GM19463 (cell line): ENCODE data around the gene CLEC4E.
"Not testable (repeated sequence)": the region's sequence is repeated elsewhere in the genome, so short reads cannot be mapped to it uniquely, and the experiment has no call there.

Source experiments
- ATAC-seq: cut with Tn5 transposase; IDR thresholded peaks from one replicate; pipeline ENCODE4 v1.9.1; 2021; ENCODE audit warnings: mild to moderate bottlenecking, moderate library complexity; ENCODE audit not compliant: unreplicated experiment

Gene CLEC4E

GRCh38 chr12:8544295-8544694 is 3.6 kb upstream of the CLEC4E start:
- ATAC-seq: no peak

DNA sequence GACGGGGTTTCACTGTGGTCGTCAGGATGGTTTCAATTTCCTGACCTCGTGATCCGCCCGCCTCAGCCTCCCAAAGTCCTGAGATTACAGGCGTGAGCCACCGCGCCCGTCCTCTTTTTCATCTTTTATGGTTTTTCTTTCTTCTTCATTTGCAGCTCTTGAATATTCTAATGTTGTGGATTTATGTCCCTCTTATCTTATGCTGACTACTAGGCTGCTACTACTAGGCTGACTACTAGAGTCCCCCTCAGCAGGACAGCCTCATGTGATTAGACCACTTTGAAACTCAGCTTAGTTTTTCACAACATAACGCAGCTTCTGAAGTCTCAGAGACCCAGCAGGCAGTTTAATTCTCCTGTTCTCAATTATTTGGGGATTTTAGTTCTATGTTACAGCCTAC is 857 bp upstream of the CLEC4E start:
- ATAC-seq: no peak

DNA sequence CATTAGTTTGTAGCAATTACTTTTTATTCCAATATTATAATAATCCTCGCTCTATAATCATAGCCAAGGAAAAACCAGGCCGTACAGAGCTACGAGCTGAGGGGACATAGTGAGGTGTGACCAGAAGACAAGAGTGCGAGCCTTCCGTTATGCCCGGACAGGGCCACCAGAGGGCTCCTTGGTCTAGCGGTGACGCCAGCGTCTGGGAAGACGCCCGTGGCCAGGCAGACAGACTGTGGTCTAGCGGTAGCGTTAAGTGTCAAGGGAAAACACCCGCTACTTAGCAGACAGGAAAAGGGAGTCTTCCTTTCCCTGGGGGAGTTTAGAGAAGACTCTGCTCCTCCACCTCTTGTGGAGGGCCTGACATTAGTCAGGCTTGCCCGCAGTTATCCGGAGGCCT is 2.9 kb downstream of the CLEC4E start:
- not testable (repeated sequence) for ATAC-seq

GRCh38 chr12:8532045-8532444 is 8.7 kb downstream of the CLEC4E start:
- no peak for ATAC-seq

DNA sequence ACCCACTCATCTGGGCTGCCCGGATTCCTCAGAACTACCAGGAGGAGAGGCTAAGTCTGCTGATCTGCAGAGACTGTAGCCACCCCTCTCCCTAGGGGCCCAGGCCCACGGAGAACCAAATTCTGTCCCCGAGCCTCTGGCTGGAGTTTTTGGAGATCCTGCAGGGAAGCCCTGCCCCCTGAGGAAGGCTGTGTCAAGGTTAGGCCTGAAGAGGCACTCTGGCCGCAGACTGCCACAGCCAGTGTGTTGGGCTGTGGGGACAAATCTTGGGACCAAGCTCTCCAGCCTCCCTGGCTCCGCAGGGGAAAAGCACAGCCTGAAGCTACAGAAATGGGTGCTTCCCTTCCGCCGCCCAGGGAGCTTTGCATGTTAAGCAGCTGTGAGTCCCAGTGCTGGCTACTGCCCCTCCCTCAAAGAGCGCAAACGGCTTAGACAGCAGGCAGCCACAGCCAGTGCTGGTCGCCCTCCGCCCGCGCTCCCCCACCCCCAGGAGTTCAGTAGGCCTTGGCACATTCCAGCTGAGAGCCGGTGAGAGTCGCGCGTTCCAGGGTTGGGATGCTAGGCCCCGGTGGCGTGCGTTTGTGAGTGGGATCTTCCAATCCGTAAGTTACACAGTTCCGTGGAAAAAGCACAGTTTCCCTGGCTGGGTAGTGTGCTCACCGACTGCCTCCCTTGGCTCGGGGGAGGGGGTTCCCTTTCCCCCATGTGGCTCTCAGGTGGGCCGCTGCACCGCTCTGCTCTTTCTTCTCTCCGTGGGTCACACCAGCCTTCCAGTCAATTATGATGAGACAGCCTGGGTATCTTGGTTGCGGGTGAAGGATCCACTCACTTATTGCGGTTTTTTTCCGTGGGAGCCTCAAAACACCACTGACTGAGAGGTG is 13.2 kb downstream of the CLEC4E start:
- no peak for ATAC-seq

DNA sequence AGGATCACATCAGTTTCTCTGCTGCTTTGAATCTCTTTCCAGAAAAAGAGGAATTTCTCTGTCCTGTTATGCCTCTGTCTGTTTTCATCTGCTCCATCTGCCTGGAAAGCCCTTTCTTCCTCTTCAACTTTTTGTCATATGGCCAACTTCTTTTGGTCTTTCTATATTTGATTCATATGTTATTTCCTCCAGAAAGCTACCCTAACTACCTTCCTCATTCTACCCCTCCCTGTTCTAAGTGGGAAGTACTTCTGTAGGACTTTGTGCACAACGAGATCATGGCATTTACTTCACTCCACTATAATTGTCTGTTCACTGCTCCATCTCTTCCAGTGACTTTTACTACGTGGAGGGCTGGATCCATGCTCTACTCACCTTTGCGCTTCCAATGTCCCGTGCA is 21.5 kb downstream of the CLEC4E start:
- no peak for ATAC-seq

- ATAC-seq: no peak
These were observed 22.7 kb downstream of the CLEC4E start for GRCh38 chr12:8517971-8518370.

DNA sequence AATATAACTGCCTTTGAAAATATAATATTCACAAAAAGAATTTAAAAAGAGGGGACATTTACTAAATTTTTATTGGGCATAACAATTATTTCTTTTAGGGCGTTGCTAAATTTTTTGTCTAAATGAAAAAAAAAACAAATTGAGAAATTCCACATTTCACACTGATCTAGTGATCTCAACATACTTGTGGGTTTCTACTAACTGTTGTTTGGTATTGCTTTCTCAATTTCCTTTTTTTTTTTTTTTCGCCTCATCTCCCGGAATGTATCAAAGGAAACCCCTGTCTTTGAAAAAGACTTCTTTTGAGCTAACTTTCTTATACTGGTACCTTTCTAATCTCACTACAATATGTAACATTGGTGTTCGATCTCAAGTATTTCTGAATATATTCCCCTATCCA is 27.4 kb downstream of the CLEC4E start, which contains the start of gene CLEC4D:
CLEC4D (plus strand) TSS at position 248 of the 400 bp plus-strand sequence. CDS start 230 bp downstream, outside the sequence.
- no peak for ATAC-seq

- no peak for ATAC-seq
These were observed 31.5 kb downstream of the CLEC4E start for GRCh38 chr12:8508910-8509841.

GRCh38 chr12:8508223-8508622 is 32.5 kb downstream of the CLEC4E start:
- no peak for ATAC-seq

GRCh38 chr12:8507596-8507995 is 33.1 kb downstream of the CLEC4E start:
- ATAC-seq: no peak

GRCh38 chr12:8504351-8504750 is 36.4 kb downstream of the CLEC4E start:
- no peak for ATAC-seq

DNA sequence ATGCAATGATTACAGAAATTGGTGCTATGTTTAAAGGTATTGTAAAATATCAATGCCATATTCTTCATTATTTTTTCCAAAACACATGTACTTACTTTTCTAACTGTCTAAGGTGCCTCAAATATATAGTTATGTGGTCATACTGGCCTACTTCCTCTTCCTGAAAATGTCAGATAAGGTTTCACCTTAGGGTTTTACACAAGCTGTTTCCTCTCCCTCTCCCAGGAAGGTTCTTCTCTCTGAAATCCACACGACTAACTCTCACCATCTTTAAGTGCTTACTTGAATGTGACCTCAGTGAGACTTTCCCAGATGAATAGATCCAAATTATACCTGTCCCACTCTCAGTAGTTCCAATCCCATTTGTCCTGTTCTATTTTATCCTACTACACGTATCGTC is 39.0 kb downstream of the CLEC4E start:
- no peak for ATAC-seq

GRCh38 chr12:8499616-8500015 is 41.1 kb downstream of the CLEC4E start:
- ATAC-seq: no peak

GRCh38 chr12:8496074-8496473 is 44.6 kb downstream of the CLEC4E start:
- not testable (repeated sequence) for ATAC-seq

- not testable (repeated sequence) for ATAC-seq
These were observed 45.0 kb downstream of the CLEC4E start for GRCh38 chr12:8495671-8496070.

DNA sequence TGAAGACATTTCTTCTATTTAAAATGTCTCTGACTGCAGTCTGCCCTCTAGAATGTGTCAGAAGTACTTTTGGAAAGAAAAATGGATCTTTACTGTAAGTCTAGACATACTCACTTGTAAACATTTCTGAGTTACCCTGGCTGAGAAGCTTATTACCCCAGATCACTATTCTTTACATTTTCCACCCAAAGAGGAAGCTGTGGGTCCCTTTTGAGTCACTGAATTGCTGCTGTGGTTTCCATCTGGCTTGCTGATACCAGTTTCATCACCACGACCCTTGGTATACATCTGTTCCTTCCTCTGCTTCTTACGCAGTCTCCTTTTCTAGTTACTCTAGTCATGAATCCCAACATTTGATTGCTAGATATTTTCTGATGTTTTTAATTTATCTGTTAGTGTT is 47.6 kb downstream of the CLEC4E start:
- peak; percentile 99 for ATAC-seq

DNA sequence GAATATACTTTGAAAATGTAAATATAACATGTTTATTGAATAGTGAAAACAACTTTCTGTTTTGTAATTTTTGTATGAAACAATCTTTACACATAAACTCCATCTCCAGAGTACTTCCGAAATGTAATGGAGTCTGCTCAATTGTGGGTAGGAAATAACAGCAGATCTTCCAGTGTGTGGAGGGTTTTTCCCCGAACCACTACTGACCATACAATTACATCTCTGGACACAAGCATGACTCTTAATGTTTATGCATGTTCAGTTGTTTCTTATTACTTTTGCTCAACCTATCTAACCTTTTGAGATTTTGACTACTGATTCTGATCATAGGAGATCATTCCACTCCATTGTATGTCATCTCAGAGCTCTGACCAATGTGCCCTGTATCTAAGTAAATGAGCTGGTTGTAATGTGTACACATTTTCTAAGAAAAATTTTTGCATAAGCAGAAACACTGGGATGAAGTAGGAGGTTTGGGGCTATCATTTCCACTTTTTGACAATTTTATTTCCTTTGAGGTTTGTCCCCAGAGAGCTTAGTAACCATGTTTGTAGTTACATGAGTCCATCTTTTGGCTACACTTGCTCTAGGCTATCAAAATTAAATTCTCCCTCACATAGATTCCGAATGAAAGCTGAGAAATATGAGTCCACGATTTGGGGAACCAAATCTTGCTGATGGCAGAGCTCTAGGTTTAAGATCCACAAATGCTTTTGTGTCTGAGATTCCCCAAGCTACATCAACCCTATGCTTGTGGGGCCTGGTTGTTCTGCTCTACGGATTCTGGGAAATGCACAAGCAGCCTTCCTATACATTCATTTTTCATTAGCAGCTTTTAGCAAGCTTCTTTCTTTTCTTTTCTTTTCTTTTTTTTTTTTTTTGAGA is 48.8 kb downstream of the CLEC4E start:
- no peak for ATAC-seq
